ENCODE results near the gene RNF123. TPM values are rescaled to one million over a fixed set of nuclear protein-coding genes. Genes with fewer than 3 reads are reported as not detected.

Gene RNF123
- total and polyA plus RNA-seq, 2 experiments from 2014 or later, result 27.7 to 39.1 TPM

DNA sequence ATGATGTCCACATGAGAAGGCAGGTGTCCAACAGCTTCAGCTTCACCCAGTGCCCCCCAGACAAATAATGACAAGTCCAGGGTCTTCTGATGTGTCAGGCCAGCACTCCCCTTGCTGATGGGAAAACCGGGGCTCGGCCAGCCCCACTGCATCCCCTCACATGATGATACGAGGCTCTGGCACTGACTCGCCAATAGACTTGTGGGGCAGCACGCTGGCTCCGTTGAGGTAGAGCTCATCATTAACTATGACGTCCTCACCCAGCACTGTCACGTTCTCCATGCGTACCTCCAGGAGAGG is 32.2 kb downstream of the RNF123 start:
- no peak overlapping the region for H2AFZ ChIP-seq
- H3K9me2 ChIP-seq (replicated peaks; ENCODE audit: insufficient read depth), result no peaks in the 10 kb centered on the region
- H3K4me1 ChIP-seq (ENCODE audit: insufficient read depth), result peaks cover 25% of the 10 kb centered on the region
- peaks cover 13% of the 10 kb centered on the region for H3K79me2 ChIP-seq
- no peaks in the 10 kb centered on the region for H3K9me3 ChIP-seq (ENCODE audit: low read depth)
- H3K4me3 ChIP-seq, result no peak overlapping the region
- H3K27ac ChIP-seq, result no peak overlapping the region
- H3K4me2 ChIP-seq, result no peak overlapping the region
- no peaks in the 10 kb centered on the region for H3K36me3 ChIP-seq (replicated peaks; ENCODE audit: insufficient read depth, low read depth)
- DNase-seq (ENCODE audit: low spot score), result no peak
- peaks cover 3% of the 10 kb centered on the region for H4K20me1 ChIP-seq (ENCODE audit: insufficient read depth, poor library complexity, severe bottlenecking)
- no peaks in the 10 kb centered on the region for H3K27me3 ChIP-seq
- WGBS (ENCODE audit: low lambda C conversion rate, missing lambda C conversion rate), result 91% methylated on average over 9 of the region's 9 CpGs
- TF ChIP-seq EZH2phosphoT487 (IDR thresholded peaks at IDR 0.05; ENCODE audit: low read depth, severe bottlenecking, unreplicated experiment), result no peak
- no peak for TF ChIP-seq CTCF (IDR thresholded peaks at IDR 0.05; ENCODE audit: poor library complexity)
- TF ChIP-seq EZH2 (IDR thresholded peaks at IDR 0.05; ENCODE audit: borderline replicate concordance), result no peak

GRCh38 chr3:49721896-49722781 is 32.8 kb downstream of the RNF123 start:
- H3K27me3 ChIP-seq, result no peaks in the 10 kb centered on the region
- peaks cover 25% of the 10 kb centered on the region for H3K4me1 ChIP-seq (ENCODE audit: insufficient read depth)
- no peak overlapping the region for H3K27ac ChIP-seq
- no peaks in the 10 kb centered on the region for H3K9me2 ChIP-seq (replicated peaks; ENCODE audit: insufficient read depth)
- H3K4me3 ChIP-seq, result no peak overlapping the region
- peaks cover 13% of the 10 kb centered on the region for H3K79me2 ChIP-seq
- no peak for TF ChIP-seq EZH2 (IDR thresholded peaks at IDR 0.05; ENCODE audit: borderline replicate concordance)
- no peak for TF ChIP-seq EZH2phosphoT487 (IDR thresholded peaks at IDR 0.05; ENCODE audit: low read depth, severe bottlenecking, unreplicated experiment)
- TF ChIP-seq CTCF (IDR thresholded peaks at IDR 0.05; ENCODE audit: poor library complexity), result no peak
- no peak for DNase-seq (ENCODE audit: low spot score)
- H3K4me2 ChIP-seq, result peak overlapping the region; percentile 80
- no peak overlapping the region for H2AFZ ChIP-seq
- 97% methylated on average over 21 of the region's 26 CpGs for WGBS (ENCODE audit: low lambda C conversion rate, missing lambda C conversion rate)
- H3K36me3 ChIP-seq (replicated peaks; ENCODE audit: insufficient read depth, low read depth), result no peaks in the 10 kb centered on the region
- peaks cover 3% of the 10 kb centered on the region for H4K20me1 ChIP-seq (ENCODE audit: insufficient read depth, poor library complexity, severe bottlenecking)
- no peaks in the 10 kb centered on the region for H3K9me3 ChIP-seq (ENCODE audit: low read depth)

DNA sequence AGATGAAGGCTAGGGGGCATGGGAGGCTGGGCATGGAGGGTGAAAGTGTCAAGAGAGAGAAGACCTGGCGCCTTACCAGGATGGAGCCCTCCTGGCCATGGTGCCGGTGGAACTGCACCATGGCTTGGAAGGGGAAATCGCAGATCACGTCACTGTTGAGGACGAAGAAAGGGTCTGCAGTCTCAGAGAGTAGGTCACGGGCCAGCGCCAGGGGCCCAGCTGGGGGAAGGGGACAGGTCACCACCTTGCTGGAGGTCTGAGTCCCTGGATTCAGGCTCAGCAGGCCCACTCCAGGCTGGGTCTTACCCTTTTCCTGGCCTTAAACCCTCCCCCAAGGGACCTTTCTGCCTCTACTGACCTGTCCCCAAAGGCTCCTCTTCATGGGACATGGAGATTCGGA is 33.5 kb downstream of the RNF123 start:
- 90% methylated on average over 8 of the region's 8 CpGs for WGBS (ENCODE audit: low lambda C conversion rate, missing lambda C conversion rate)
- TF ChIP-seq EZH2 (IDR thresholded peaks at IDR 0.05; ENCODE audit: borderline replicate concordance), result no peak
- H3K4me1 ChIP-seq (ENCODE audit: insufficient read depth), result peaks cover 25% of the 10 kb centered on the region
- no peak for DNase-seq (ENCODE audit: low spot score)
- H3K4me2 ChIP-seq, result peak overlapping the region; percentile 80
- H3K27me3 ChIP-seq, result no peaks in the 10 kb centered on the region
- H3K9me2 ChIP-seq (replicated peaks; ENCODE audit: insufficient read depth), result no peaks in the 10 kb centered on the region
- peak overlapping the region; percentile 65 for H3K4me3 ChIP-seq
- H2AFZ ChIP-seq, result no peak overlapping the region
- no peaks in the 10 kb centered on the region for H3K9me3 ChIP-seq (ENCODE audit: low read depth)
- peaks cover 3% of the 10 kb centered on the region for H4K20me1 ChIP-seq (ENCODE audit: insufficient read depth, poor library complexity, severe bottlenecking)
- no peaks in the 10 kb centered on the region for H3K36me3 ChIP-seq (replicated peaks; ENCODE audit: insufficient read depth, low read depth)
- peak overlapping the region; percentile 96 for H3K27ac ChIP-seq
- peaks cover 13% of the 10 kb centered on the region for H3K79me2 ChIP-seq

GRCh38 chr3:49723296-49723627 is 33.9 kb downstream of the RNF123 start:
- H4K20me1 ChIP-seq (ENCODE audit: insufficient read depth, poor library complexity, severe bottlenecking), result peaks cover 3% of the 10 kb centered on the region
- no peaks in the 10 kb centered on the region for H3K36me3 ChIP-seq (replicated peaks; ENCODE audit: insufficient read depth, low read depth)
- peak overlapping the region; percentile 65 for H3K4me3 ChIP-seq
- no peaks in the 10 kb centered on the region for H3K9me3 ChIP-seq (ENCODE audit: low read depth)
- H3K4me1 ChIP-seq (ENCODE audit: insufficient read depth), result peaks cover 25% of the 10 kb centered on the region
- H3K27ac ChIP-seq, result peak overlapping the region; percentile 96
- H3K4me2 ChIP-seq, result peak overlapping the region; percentile 80
- peaks cover 13% of the 10 kb centered on the region for H3K79me2 ChIP-seq
- DNase-seq (ENCODE audit: low spot score), result peak; percentile 83
- no peak for TF ChIP-seq EZH2 (IDR thresholded peaks at IDR 0.05; ENCODE audit: borderline replicate concordance)
- no peak for TF ChIP-seq EZH2phosphoT487 (IDR thresholded peaks at IDR 0.05; ENCODE audit: low read depth, severe bottlenecking, unreplicated experiment)
- no peak for TF ChIP-seq CTCF (IDR thresholded peaks at IDR 0.05; ENCODE audit: poor library complexity)
- 3% methylated on average over 20 of the region's 20 CpGs for WGBS (ENCODE audit: low lambda C conversion rate, missing lambda C conversion rate)
- no peaks in the 10 kb centered on the region for H3K9me2 ChIP-seq (replicated peaks; ENCODE audit: insufficient read depth)
- H2AFZ ChIP-seq, result peak overlapping the region; percentile 46
- no peaks in the 10 kb centered on the region for H3K27me3 ChIP-seq
